UCSD-AML1 (cell line): Measurements from ENCODE around the gene WHAMM.
A peak's percentile ranks its signal among the peaks of the same experiment; 100 is the strongest.
"Not testable (repeated sequence)": the region's sequence is repeated elsewhere in the genome, so short reads cannot be mapped to it uniquely, and the experiment has no call there.

Experiments
- DNase-seq: peaks from one replicate; lab custom pipeline; 2025; ENCODE audit not compliant: unreplicated experiment; lab: John Stamatoyannopoulos, UW

Gene WHAMM

DNA sequence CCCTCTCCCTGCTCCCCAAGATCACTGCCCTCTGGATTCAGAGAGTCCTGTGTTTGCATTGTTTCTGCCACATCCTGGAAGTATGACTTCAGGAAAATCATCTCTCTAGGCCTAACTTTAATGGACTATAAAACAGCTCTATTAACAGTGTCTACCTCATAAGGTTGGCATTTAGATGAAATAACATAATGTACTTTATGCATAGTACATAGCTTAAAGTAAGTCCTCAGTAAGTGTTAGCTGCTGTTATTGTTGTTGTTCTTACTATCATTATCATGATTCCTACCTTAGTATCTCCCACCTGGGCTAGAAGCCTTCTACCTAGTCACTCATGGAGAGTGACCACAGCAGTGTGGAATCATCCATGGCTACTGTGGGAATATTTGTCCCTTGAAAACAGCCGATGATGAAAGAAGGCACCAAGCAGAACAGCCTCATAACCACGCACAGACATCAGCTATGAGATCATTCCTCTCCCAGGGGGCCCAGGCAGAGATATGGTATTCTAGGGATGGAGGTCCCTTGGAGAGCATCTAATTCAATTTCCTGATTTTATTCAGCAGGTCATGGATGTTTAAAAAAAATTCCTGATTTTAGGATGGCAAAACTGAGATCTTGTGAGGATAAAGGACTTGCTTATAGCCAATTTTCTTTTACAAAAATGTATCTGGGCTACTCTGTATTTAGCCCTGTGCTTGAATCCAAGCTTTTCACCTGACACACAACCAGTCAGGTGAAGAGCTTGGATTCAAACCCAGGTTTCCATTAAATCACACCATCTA, 5.4 kb upstream of the WHAMM start:
- no peak for DNase-seq

DNA sequence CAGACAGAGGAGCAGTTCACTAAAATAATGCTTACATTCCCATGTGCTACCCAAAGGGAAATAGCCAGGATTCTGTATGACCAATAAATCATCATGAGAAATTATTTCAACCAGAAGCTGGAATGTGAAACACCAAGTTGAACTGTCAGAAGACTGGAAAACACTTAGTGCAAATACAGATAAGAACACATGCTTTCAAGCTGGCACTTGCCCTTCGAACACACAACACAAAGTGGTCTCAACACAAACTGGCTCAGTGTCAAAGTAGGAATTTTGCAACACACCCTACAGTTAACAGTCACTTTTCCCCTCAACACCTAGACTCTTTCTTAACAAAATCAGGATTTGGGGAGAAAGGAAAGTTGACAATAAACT, 4.9 kb upstream of the WHAMM start:
- DNase-seq, result no peak

GRCh38 chr15:82805994-82806406, 3.4 kb upstream of the WHAMM start, which contains the start of gene FSD2:
Gene FSD2 (minus strand): TSS chr15:82806069. CDS start chr15:82787390, 18,679 bp downstream.
- peak; percentile 53 for DNase-seq

DNA sequence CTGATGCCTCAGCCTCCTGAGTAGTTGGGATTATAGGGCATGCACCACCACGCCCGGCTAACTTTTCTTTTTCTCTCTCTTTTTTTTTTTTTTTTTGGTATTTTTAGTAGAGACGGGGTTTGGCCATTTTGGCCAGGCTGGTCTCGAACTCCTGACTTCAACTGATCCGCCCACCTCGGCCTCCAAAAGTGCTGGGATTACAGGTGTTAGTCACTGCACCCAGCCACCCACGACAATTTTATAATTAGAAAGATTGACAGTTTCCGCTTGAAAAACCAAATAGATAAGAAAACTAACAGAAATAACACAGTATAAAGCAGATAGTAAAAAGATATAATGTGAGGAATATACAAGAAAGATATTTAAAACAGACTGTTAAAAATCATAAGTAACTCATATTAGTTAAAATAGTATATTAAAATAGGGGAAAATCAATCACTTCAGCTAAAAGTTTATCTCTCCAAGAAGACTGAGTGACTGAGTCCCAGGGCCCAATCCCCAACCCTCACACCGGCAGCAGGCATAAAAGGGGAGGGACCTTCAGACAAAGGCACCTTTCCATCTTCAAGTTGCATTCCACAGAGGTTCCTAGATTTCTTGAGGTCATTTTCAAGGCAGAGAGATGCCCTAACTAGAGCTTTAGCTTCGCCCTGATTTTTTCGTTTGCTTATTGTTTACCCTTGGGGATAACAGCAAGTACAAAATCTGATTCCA, 1.4 kb upstream of the WHAMM start:
- no peak for DNase-seq

DNA sequence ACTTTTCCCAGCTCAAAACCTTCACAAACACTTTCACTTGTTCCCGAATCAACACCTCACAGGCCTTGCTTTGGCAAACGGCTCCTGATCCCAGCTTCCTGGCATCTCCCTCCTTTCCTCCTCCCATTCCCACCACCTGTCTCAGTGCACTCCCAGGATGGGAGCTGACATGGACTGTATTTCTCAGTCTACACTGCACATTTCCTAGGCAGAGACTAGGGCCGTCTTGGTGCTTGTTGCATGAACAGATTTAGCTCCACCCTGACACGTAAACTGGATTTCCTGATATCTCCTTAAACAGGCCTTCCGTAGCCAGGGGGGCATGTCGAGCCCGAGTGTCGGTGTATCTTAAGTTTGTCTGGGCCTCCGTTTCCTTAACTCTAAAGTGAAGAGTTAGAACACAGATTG, 790 bp upstream of the WHAMM start:
- no peak for DNase-seq

DNA sequence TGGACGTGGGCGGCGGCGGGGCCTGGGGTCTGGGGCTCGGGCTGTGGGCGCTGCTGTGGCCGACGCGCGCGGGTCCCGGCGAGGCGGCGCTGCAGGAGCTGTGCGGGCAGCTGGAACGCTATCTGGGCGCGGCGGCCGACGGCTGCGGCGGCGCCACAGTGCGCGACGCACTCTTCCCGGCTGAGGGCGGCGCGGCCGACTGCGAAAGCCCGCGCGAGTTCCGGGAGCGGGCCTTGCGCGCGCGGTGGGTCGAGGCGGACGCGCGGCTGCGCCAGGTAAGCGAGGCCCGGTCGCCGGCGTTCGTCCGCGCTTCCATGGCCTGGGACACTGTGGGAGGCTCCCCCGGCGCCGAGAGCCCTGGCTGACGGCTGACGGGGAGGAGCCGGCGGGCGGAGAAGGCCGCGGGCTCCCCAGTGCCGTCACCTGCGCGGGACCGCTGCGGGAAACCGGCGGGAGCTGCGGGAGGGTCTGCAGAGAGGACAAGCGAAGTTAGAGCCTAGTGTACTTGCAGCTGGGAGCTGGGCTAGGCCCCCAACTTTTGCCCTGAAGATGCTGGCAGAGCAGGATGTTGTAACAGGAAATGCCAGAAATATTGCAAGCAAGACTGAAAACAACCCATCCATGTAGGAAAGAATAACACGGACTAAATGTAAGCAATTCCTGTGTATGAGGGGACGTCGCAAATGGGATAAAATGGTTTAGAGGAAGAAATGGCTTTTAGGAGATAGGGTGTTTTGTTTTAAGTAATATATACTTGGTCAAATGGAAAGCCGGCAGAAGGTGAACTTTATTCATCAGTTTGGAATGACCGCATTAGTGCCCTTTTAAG, 847 bp downstream of the WHAMM start:
- peak; percentile 69 for DNase-seq

DNA sequence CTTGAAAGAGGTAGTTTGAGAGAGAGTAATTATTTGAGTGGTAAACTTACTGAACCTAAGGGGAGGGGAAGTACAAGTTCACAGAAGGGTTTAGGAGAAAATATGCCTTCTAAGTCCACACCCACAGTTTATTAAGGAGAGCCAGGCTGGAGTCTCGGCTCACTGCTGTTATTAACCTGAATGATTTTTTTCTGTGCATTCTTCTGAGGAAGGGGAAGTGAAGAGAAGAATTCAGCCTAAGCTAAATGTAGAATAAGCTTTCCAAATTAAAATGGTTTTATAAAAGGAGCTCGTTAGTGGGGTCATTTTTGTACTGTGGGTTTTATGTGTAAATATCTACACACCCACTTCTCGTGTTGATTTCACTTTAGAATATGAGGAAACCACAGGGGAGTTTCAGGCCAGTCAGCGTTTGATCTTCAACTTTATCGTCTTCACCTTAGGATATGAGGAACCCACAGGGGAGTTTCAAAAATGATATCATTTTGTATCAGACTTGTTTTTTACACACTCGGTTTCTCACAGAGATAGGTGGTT, 1.5 kb downstream of the WHAMM start:
- no peak for DNase-seq

DNA sequence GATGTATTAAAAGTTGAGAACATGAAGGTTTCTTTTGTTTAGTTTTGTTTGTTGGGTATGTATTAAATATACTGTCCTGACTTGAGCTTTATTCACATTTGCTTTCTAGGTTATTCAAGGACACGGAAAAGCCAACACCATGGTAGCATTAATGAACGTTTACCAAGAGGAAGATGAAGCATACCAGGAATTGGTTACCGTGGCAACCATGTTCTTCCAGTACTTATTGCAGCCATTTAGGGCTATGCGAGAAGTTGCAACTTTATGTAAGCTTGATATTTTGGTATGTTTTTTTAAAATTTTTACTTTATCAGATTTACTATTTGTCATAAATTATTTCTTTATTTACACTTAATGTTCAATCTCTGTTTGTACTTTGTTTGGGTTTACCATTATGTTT, 3.6 kb downstream of the WHAMM start:
- no peak for DNase-seq

DNA sequence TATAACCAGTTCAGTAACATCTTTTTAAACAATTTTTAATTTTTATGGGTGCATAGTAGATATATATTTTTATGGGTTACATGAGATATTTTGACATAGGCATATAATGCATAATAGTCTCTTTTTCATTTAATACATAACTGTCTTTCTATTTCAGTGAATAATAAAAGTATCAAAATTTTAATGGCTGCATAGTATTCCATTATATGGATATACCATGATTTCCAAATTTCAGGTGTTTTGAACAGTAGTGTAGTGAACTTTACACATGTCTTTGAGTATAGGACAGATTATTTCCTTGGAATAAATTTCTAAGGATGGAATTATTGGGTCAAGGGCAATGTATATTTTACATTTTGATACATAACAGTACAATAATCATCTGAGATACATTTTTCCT, 10.7 kb downstream of the WHAMM start:
- DNase-seq, result no peak

GRCh38 chr15:82821396-82821795, 12.0 kb downstream of the WHAMM start:
- not testable (repeated sequence) for DNase-seq

DNA sequence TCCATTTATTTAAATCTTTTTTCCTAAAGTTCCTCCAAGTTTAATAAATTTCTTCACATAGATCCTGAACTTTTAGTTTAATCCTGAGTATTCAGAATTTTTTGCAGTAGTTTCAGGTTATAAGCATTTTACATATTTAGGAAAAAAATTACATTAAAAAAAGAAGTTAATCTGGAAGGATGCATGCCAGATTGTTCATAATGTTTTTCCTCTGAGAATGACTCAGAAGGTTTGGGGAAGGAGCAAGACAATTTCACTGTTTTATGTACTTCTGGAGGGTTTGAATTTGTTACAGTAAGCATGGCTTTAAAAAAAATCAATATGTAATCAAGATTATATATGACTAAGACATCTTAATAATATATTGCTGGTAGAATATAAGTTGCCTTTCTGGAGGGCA, 12.4 kb downstream of the WHAMM start:
- not testable (repeated sequence) for DNase-seq

GRCh38 chr15:82823049-82823448, 13.6 kb downstream of the WHAMM start:
- no peak for DNase-seq

- no peak for DNase-seq
These were observed 18.6 kb downstream of the WHAMM start for GRCh38 chr15:82828075-82828474.

DNA sequence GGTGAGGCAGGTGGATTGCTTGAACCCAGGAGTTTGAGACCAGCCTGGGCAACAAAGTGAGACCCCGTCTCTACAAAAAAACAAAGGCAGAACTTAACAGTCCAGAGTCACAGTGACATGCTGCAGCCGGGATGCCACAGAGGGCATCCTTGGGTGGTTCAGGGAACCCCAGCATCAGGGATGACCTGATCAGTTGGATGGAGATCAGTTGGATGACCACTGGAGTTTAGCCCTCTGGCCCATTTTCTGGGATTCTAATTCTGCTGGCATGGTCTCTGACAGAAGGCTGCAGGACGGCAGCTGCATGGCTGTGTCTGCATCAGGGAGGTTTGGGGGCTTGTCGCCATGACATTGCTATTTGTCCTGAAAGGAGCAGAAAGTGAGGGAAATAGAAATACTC, 19.8 kb downstream of the WHAMM start:
- no peak for DNase-seq

DNA sequence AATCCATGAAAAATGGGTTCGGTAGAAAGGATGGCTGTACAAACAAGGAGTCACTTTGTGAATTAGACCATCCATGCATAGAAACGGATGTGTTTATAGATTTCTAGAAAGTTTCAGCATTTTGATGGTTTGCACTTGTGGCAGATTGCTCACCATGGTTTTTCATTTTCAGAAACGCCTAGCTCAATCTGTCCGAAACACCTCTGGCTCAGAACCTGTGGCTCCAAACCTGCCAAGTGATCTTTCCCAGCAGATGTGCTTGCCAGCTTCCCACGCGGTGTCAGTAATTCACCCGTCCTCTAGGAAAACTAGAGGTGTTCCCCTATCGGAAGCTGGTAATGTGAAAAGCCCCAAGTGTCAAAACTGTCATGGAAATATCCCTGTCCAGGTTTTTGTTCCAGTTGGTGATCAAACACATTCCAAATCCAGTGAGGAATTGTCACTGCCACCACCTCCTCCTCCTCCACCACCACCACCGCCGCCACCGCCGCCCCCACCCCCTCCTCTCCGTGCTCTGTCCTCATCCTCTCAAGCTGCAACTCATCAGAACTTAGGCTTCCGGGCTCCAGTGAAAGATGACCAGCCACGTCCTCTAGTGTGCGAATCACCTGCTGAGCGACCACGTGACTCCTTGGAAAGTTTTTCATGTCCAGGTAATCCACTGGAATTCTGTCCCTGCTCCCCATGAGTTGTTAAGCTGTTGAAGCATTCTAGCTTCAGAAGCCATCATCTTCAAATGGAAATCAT, 21.2 kb downstream of the WHAMM start:
- no peak for DNase-seq

GRCh38 chr15:82831894-82832600, 22.6 kb downstream of the WHAMM start:
- no peak for DNase-seq

DNA sequence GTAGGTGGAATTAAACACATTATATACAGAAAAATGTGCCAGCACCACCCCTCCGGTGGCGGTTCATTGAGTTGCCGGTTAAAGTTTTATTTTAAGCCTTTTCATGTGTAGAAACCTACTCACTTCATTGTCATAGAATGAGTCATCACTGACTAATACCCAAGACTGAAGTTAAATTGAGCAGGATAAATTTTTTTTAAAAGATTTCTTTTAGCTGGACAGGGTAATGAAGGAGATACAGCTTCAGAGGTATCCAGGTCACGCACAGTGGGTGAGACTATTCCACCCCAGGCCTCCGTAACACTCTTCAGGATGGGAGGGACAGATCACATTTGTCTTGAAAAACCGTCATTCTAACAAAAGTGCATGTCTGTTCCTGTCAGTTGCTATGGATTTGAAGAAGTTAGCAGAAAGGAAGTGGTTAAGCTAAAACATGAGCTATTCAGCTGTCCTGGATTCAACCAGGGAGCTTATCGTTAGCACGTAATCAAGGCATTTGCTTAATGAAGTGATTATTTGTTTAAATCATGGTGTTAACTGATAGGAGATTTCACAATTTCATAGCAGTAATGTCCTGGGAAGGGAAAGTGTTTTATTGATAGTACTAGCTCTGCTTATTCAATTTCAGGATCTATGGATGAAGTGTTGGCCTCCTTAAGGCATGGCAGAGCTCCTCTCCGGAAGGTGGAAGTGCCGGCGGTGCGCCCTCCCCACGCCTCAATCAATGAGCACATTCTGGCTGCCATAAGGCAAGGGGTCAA, 23.4 kb downstream of the WHAMM start:
- no peak for DNase-seq

- no peak for DNase-seq
These were observed 23.9 kb downstream of the WHAMM start for GRCh38 chr15:82833362-82833682.

DNA sequence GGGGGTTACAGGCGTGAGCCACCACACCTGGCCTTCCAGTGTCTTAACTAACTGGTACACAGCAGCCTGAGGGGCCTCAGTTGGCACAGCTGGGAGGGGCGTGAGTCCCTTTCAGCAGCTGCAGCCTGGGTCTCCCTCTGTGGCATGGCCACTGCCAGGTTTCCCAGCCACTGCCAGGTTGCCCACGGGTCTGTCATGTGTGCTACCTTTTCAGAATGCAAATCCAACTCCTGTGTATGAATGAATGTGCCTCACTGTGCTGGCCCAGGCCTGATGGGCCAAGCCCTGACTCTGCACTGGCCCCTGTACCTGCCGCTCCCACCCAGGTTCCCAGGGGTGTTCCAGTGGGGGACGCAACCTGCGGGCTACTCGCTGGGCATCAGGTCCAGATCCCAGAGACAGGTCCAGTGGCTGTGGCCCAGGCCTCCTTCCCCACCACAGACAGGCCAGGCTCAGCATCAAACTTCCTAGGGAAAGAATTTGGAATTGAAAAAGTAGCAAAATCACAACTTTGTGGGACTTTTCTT, 26.0 kb downstream of the WHAMM start:
- DNase-seq, result no peak
